ENCODE data around the gene SAMD11.

Gene SAMD11

GRCh38 chr1:905811-906599 is 17.7 kb upstream of the SAMD11 start:
- no peak for DNase-seq (ENCODE audit: low read depth)

- DNase-seq (ENCODE audit: low read depth), result no peak
Measured at GRCh38 chr1:906600-907420, 16.9 kb upstream of the SAMD11 start.

GRCh38 chr1:907611-908451 is 15.9 kb upstream of the SAMD11 start:
- DNase-seq (ENCODE audit: low read depth), result no peak

- no peak for DNase-seq (ENCODE audit: low read depth)
Measured at GRCh38 chr1:908661-909060, 15.1 kb upstream of the SAMD11 start.

GRCh38 chr1:909861-910310 is 13.8 kb upstream of the SAMD11 start:
- DNase-seq (ENCODE audit: low read depth), result no peak

- no peak for DNase-seq (ENCODE audit: low read depth)
Measured at GRCh38 chr1:910311-910880, 13.3 kb upstream of the SAMD11 start.

GRCh38 chr1:910881-911721 is 12.6 kb upstream of the SAMD11 start:
- no peak for DNase-seq (ENCODE audit: low read depth)

- DNase-seq (ENCODE audit: low read depth), result no peak
Measured at GRCh38 chr1:911875-912739, 11.6 kb upstream of the SAMD11 start.

GRCh38 chr1:912740-913301 is 10.9 kb upstream of the SAMD11 start:
- DNase-seq (ENCODE audit: low read depth), result no peak

GRCh38 chr1:913491-914130 is 10.1 kb upstream of the SAMD11 start:
- DNase-seq (ENCODE audit: low read depth), result no peak

GRCh38 chr1:914131-914890 is 9.4 kb upstream of the SAMD11 start:
- DNase-seq (ENCODE audit: low read depth), result no peak

- no peak for DNase-seq (ENCODE audit: low read depth)
Measured at GRCh38 chr1:914891-915280, 8.8 kb upstream of the SAMD11 start.

- DNase-seq (ENCODE audit: low read depth), result no peak
Measured at GRCh38 chr1:915295-916172, 8.2 kb upstream of the SAMD11 start.

GRCh38 chr1:916173-917075 is 7.3 kb upstream of the SAMD11 start:
- no peak for DNase-seq (ENCODE audit: low read depth)

- no peak for DNase-seq (ENCODE audit: low read depth)
Measured at GRCh38 chr1:917076-917459, 6.7 kb upstream of the SAMD11 start.

GRCh38 chr1:917466-918091 is 6.1 kb upstream of the SAMD11 start:
- no peak for DNase-seq (ENCODE audit: low read depth)

Data from activated T-helper 1 cell treated with Interleukin-2 at 50 U/mL for 16 hours (primary cell).